GM12872 (cell line): ENCODE measurements around the gene ARL5A.
A peak's percentile ranks its signal among the peaks of the same experiment; 100 is the strongest.

ENCODE experiments used
- TF ChIP-seq, protein P1 (sequence below): IDR thresholded peaks from 3 replicates; pipeline ENCODE4 v1.5.1; 2011; ENCODE audit warnings: low read depth, mild to moderate bottlenecking, low read length, moderate library complexity; ENCODE audit not compliant: insufficient read depth

The ARL5A gene

DNA sequence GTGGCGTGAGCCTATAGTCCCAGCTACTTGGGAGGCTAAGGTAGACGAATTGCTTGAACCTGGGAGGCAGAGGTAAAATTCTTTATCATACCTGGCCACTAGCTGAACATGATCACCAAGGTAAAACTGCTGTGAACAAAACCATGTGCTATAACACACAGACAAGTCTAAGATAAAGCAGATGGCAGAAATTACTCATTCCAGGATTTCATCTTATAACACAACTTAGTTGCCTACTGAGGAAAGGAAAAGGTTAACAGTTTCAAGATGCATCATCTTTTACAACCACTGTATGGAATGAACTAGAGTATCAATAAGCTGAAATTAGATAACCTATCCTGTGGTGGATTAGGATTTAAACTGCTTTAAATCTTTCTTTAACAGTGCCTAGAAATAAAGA is 8.3 kb downstream of the ARL5A start:
- TF ChIP-seq, protein P1, sequence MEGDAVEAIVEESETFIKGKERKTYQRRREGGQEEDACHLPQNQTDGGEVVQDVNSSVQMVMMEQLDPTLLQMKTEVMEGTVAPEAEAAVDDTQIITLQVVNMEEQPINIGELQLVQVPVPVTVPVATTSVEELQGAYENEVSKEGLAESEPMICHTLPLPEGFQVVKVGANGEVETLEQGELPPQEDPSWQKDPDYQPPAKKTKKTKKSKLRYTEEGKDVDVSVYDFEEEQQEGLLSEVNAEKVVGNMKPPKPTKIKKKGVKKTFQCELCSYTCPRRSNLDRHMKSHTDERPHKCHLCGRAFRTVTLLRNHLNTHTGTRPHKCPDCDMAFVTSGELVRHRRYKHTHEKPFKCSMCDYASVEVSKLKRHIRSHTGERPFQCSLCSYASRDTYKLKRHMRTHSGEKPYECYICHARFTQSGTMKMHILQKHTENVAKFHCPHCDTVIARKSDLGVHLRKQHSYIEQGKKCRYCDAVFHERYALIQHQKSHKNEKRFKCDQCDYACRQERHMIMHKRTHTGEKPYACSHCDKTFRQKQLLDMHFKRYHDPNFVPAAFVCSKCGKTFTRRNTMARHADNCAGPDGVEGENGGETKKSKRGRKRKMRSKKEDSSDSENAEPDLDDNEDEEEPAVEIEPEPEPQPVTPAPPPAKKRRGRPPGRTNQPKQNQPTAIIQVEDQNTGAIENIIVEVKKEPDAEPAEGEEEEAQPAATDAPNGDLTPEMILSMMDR, result no peak

DNA sequence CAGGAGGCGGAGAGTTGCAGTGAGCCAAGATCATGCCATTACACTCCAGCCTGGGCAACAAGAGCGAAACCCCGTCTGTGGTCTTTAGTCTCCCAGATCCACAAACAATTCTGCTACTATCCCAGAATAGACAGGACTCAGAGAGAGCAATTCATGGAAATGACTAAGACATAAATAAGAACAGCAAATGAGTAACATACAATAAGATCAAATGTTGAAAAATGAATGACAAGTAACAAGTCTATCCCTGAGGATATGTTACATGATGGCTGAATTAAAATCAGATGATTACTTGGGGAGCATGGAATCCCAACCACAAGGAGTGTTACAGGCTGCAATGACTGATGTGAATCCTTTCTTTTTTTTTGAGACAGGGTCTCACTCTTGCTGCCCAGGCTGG is 10.3 kb downstream of the ARL5A start:
- TF ChIP-seq, protein P1, result no peak

DNA sequence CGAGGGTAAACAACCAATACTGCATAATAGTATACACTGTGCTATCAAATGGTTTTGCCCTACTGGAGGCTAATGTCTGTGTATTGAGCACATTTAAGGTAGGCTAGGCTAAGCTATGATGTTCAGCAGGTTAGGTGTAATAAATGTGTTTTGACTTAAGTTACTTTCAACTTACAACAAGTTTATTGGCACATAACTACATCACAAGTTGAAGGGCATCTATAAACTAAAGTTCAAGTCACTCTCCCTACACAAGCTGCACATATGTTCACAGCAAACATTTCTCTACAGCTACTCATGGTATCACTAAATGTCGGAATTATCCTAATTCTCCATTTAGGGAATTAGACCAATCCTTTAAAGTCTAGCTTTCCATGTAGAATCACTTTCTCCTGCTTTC is 11.4 kb downstream of the ARL5A start:
- TF ChIP-seq, protein P1, result no peak

DNA sequence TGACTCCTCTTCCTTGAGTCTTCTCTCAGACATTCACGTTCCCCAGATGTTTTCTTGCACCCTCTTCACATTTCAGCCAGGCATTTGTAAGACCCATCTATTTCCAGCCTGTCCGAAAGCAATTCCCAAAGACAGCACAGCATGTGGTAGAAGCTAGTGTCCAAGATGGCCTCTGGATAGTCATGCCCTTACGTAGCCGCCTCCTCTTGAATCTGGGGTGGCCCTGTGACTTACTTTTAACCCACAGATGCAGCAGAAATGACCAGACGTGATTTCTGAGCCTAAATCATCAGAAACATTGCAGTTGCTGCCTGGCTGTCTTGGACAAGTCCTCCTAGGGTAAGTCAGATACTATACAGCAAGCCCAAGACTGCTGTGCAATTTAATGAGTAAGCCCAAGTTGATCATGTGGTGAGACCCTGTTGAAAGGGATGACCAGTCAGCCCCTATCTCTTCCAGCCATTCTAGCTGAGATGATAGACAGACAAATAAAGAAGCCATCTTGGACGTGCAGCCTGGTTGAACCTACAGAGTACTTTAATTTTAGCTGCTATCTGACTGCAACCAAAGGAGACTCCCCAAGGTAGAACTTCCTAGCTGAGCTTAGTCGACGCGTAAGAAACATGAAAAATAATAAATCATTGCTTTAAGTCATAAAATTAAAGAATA is 12.3 kb downstream of the ARL5A start:
- TF ChIP-seq, protein P1, result no peak

DNA sequence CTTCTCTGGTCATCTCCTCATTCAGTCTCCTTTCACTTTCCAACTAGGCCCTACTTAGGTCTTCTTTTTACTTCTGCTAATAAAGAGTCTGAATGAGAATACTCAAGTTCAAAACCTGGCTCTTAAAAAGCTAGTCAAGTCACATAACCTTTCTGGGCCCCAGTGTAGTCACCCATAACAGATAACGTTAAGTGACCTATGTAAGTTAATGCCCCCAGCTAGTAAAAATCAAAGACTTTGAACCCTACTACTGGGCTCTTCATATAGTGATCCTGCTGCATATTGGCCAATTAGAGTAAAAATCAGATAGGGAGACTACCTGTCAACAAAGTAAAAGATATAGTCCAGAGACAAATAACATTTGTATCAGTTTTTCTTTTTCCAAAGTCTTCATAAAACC is 17.7 kb downstream of the ARL5A start:
- TF ChIP-seq, protein P1, result no peak

DNA sequence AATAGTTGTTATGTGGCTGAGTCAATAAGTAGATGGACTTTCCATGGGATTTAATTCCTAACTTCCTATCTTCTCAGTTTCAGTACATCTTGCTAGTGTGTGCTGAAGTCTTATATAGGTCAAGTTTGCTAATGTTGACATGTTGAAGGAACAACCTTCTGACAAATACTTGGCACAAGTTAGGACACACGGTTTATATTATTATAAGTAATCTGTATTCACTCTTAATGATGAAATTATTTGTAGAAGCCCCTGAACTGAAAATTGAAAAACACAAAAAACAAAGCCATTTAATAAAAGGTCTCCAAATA is 19.2 kb downstream of the ARL5A start:
- TF ChIP-seq, protein P1, result no peak

DNA sequence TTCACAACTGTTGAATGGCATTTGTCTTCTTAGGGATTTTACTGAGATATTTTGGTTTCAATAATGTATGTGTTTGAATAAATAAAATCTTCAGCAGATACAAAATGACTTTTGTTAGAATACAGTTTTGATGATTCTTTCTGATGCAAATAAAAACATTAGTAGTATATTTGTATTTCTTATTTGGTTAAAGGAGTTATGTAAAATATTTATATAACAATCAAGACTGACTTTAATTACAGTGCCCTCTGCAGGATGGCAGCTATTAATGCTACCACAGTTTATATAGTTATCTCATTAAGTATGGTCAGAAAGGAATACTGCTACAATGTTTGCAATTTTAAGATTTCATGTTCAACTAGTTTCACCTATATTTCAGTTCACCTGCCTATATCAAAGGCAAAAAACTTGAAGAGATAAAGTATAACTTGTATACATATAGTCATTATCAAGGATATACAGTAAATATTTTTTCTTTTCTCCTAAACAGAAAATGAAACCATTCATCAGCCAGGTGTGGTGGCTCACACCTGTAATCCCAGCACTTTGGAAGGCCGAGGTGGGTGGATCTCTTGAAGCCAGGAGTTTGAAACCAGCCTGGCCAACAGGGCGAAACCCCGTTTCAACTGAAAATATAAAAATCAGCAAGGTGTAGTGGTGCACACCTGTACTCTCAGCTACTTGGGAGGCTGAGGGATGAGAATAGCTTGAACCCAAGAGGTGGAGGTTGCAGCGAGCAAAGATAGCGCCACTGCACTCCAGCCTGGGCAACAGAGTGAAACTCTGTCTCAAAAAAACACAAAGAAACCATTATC is 19.8 kb downstream of the ARL5A start:
- TF ChIP-seq, protein P1, result peak; percentile 35; the same call in 1 of the 3 replicates
